PFSK-1 (cell line): ENCODE results near the gene EXOSC2.

ENCODE experiments used
- FOXP2 ChIP-seq: optimal IDR thresholded peaks from 2 replicates; pipeline ENCODE3; 2011; ENCODE audit warnings: borderline replicate concordance, control low read depth, inconsistent platforms; ENCODE audit not compliant: insufficient read depth; ENCODE audit errors: extremely low read length, extremely low read depth
- POLR2AphosphoS5 ChIP-seq: IDR thresholded peaks from 2 replicates; pipeline ENCODE4 v1.6.1; 2012; ENCODE audit warnings: low read depth, mild to moderate bottlenecking, control low read depth, low read length, moderate library complexity
- REST ChIP-seq, 2 experiments: IDR thresholded peaks; 2 replicates each; pipeline versions ENCODE4 v1.6.1 to v1.8.0; 2011 to 2012; ENCODE audit warnings: low read depth in 2 of 2, low read length in 2 of 2, control low read depth in 1 of 2, inconsistent platforms in 1 of 2, mild to moderate bottlenecking in 1 of 2, moderate library complexity in 1 of 2; ENCODE audit not compliant: insufficient read depth in 1 of 2
- SIN3A ChIP-seq: IDR thresholded peaks from 2 replicates; pipeline ENCODE4 v1.6.1; 2012; ENCODE audit warnings: mild to moderate bottlenecking, low read length, moderate library complexity, borderline replicate concordance; ENCODE audit not compliant: insufficient read depth
- TAF1 ChIP-seq: IDR thresholded peaks from 2 replicates; pipeline ENCODE4 v1.6.1; 2012; ENCODE audit warnings: low read length, control low read depth, borderline replicate concordance; ENCODE audit not compliant: insufficient read depth

The EXOSC2 gene

GRCh38 chr9:130670644-130671043, 22.9 kb upstream of the EXOSC2 start:
- TF ChIP-seq POLR2AphosphoS5 (no peak), SIN3A (no peak), REST (IDR thresholded peaks at IDR 0.05; ENCODE audit: insufficient read depth in 1 of 2, low read depth in 2 of 2, low read length in 2 of 2) (no peak), FOXP2 (no peak), TAF1 (no peak)

- TF ChIP-seq SIN3A (no peak), FOXP2 (no peak), REST (IDR thresholded peaks at IDR 0.05; ENCODE audit: insufficient read depth in 1 of 2, low read depth in 2 of 2, low read length in 2 of 2) (no peak), POLR2AphosphoS5 (no peak), TAF1 (no peak)
These were observed 21.1 kb upstream of the EXOSC2 start for GRCh38 chr9:130672466-130672865.

GRCh38 chr9:130672933-130673615, 20.5 kb upstream of the EXOSC2 start:
- TF ChIP-seq REST (IDR thresholded peaks at IDR 0.05; ENCODE audit: insufficient read depth in 1 of 2, low read depth in 2 of 2, low read length in 2 of 2) (no peak), TAF1 (no peak), SIN3A (no peak), POLR2AphosphoS5 (no peak)

GRCh38 chr9:130675396-130675795, 18.2 kb upstream of the EXOSC2 start:
- no peak for TF ChIP-seq REST (IDR thresholded peaks at IDR 0.05; ENCODE audit: insufficient read depth in 1 of 2, low read depth in 2 of 2, low read length in 2 of 2)
- no peak for TF ChIP-seq POLR2AphosphoS5
- TF ChIP-seq TAF1 = no peak
- no peak for TF ChIP-seq SIN3A
- no peak for TF ChIP-seq FOXP2
